GM19395 (cell line): ENCODE measurements around the gene MAP1B.
A peak's percentile ranks its signal among the peaks of the same experiment; 100 is the strongest.

Source experiments
- ATAC-seq: cut with Tn5 transposase; IDR thresholded peaks from one replicate; pipeline ENCODE4 v1.9.1; 2021; ENCODE audit warnings: mild to moderate bottlenecking, moderate library complexity; ENCODE audit not compliant: unreplicated experiment

Gene MAP1B

GRCh38 chr5:72096602-72097188 lies 10.6 kb upstream of the MAP1B start:
- no peak for ATAC-seq

GRCh38 chr5:72101828-72102227 lies 5.4 kb upstream of the MAP1B start:
- no peak for ATAC-seq

- no peak for ATAC-seq
These were observed 501 bp upstream of the MAP1B start for GRCh38 chr5:72106817-72107130.

- ATAC-seq, result peak; percentile 49
These were observed 576 bp downstream of the MAP1B start for GRCh38 chr5:72107901-72108201.

- peak; percentile 40 for ATAC-seq
These were observed 1.2 kb downstream of the MAP1B start for GRCh38 chr5:72108202-72109061.

- no peak for ATAC-seq
These were observed 1.8 kb downstream of the MAP1B start for GRCh38 chr5:72109062-72109411.

- no peak for ATAC-seq
These were observed 2.4 kb downstream of the MAP1B start for GRCh38 chr5:72109625-72110024.

- ATAC-seq, result no peak
These were observed 3.2 kb downstream of the MAP1B start for GRCh38 chr5:72110394-72111013.

- ATAC-seq, result no peak
These were observed 5.1 kb downstream of the MAP1B start for GRCh38 chr5:72112389-72112788.

- ATAC-seq, result no peak
These were observed 7.4 kb downstream of the MAP1B start for GRCh38 chr5:72114629-72115028.

- ATAC-seq, result no peak
These were observed 8.0 kb downstream of the MAP1B start for GRCh38 chr5:72115296-72115695.

GRCh38 chr5:72117307-72117706 lies 10.0 kb downstream of the MAP1B start:
- no peak for ATAC-seq

- ATAC-seq, result no peak
These were observed 13.9 kb downstream of the MAP1B start for GRCh38 chr5:72121052-72121779.

GRCh38 chr5:72121780-72122445 lies 14.6 kb downstream of the MAP1B start:
- ATAC-seq, result no peak

- ATAC-seq, result no peak
These were observed 15.3 kb downstream of the MAP1B start for GRCh38 chr5:72122602-72123001.

GRCh38 chr5:72123764-72124376 lies 16.6 kb downstream of the MAP1B start:
- ATAC-seq, result no peak

- no peak for ATAC-seq
These were observed 18.1 kb downstream of the MAP1B start for GRCh38 chr5:72125271-72125940.

- ATAC-seq, result no peak
These were observed 18.8 kb downstream of the MAP1B start for GRCh38 chr5:72125941-72126620.

- ATAC-seq, result no peak
These were observed 19.5 kb downstream of the MAP1B start for GRCh38 chr5:72126796-72127195.

- no peak for ATAC-seq
These were observed 22.4 kb downstream of the MAP1B start for GRCh38 chr5:72129725-72130124.
